ENCODE measurements around the gene C6orf141.
"Not testable (repeated sequence)": the region's sequence is repeated elsewhere in the genome, so short reads cannot be mapped to it uniquely, and the experiment has no call there.

The C6orf141 gene

GRCh38 chr6:49579649-49580048 lies 29.2 kb downstream of the C6orf141 start:
- DNase-seq, result no peak

- no peak for DNase-seq
Observed at GRCh38 chr6:49582529-49582928, 32.1 kb downstream of the C6orf141 start.

- DNase-seq, result not testable (repeated sequence)
Observed at GRCh38 chr6:49587262-49587661, 36.8 kb downstream of the C6orf141 start.
